ENCODE data around the gene EFNA5. TPM values are rescaled to one million over a fixed set of nuclear protein-coding genes. Genes with fewer than 3 reads are reported as not detected.

EFNA5 gene
- polyA plus RNA-seq, 1 donor (not counting 4 experiments of a cell fraction or from before 2014, with no cell fraction given) = 4.8 TPM

DNA sequence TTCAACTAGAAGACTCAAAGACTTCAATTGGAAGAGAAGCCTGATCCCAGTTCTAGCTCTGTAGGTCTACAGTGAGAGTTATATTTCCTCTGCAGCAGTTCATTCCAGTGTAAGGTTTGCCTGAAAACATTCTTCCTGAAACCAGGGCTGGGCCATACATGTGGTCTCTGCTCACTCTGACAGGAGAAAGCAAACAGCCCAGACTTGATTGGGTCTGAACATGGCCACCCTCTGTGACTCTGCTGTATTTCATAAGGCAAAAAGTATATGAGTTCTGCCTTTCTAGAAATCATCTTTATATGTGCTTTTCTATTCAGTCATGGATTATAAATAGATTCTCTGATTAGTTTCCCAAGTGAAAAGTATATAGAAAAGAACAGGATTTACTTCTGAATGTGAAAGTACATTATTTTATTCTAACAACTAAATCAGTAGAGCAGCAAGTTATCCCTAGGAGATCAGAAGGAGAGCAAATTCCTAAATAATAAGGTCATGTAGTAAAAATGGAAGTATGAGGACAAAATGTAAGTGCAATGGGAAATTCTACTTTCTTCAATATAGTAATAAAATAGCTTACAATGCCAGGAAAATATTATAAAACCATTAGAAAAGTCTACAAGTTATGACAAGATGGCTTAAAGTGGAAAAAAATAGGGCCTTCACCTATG lies 144.3 kb downstream of the EFNA5 start:
- no peak overlapping the region for H3K4me2 ChIP-seq (ENCODE audit: control insufficient read depth, extremely low read depth, insufficient read depth, low read depth, low read length)
- DNase-seq (ENCODE audit: low read depth, low spot score) = no peak
- dilution Hi-C loops (cut with MboI; ENCODE audit: extremely low pct_ligation_motif_present, low sequenced_read_pairs) = no loop called here
- no peaks in the 10 kb centered on the region for H4K20me1 ChIP-seq (ENCODE audit: control insufficient read depth, extremely low read depth, insufficient read depth, low read length)
- H3K9ac ChIP-seq (ENCODE audit: control insufficient read depth, extremely low read depth, insufficient read depth, low read length) = no peak overlapping the region
- FAIRE-seq = peak; percentile 48
- no peaks in the 10 kb centered on the region for H3K9me3 ChIP-seq (ENCODE audit: control insufficient read depth, low read depth, low read length)
- H3K27ac ChIP-seq (ENCODE audit: control insufficient read depth, insufficient read depth, low read length) = no peak overlapping the region
- H3K4me1 ChIP-seq (ENCODE audit: control insufficient read depth, extremely low read depth, insufficient read depth, low read length) = peaks cover 12% of the 10 kb centered on the region
- TF ChIP-seq EZH2 (IDR thresholded peaks at IDR 0.05; ENCODE audit: low read length) (no peak), CTCF (optimal IDR thresholded peaks at IDR 0.05 in 1 of 3, IDR thresholded peaks at IDR 0.05 in 1 of 3, conservative IDR thresholded peaks at IDR 0.05 in 1 of 3; ENCODE audit: extremely low read depth in 1 of 3, insufficient read depth in 2 of 3, low read length in 3 of 3) (no peak)
- no peaks in the 10 kb centered on the region for H3K79me2 ChIP-seq (ENCODE audit: control insufficient read depth, insufficient read depth, low read length)
- H3K36me3 ChIP-seq (ENCODE audit: control insufficient read depth in 2 of 2, extremely low read depth in 1 of 2, insufficient read depth in 2 of 2, low read length in 2 of 2) = no peaks in the 10 kb centered on the region
- no peak overlapping the region for H3K4me3 ChIP-seq (ENCODE audit: control insufficient read depth in 2 of 3, extremely low read depth in 1 of 3, insufficient read depth in 2 of 3, low read depth in 1 of 3, low read length in 3 of 3)
- no peaks in the 10 kb centered on the region for H3K27me3 ChIP-seq (ENCODE audit: control insufficient read depth, extremely low read depth, insufficient read depth, low read length)
- H2AFZ ChIP-seq (ENCODE audit: control insufficient read depth, low read length) = no peak overlapping the region
- no peaks in the 10 kb centered on the region for H3K9me1 ChIP-seq (ENCODE audit: control insufficient read depth, extremely low read depth, insufficient read depth, low read length)

GRCh38 chr5:107524111-107524510 lies 146.6 kb downstream of the EFNA5 start:
- Histone ChIP-seq H3K27ac (ENCODE audit: control insufficient read depth, insufficient read depth, low read length) (peak overlapping the region; percentile 19), H3K9me1 (ENCODE audit: control insufficient read depth, extremely low read depth, insufficient read depth, low read length) (no peaks in the 10 kb centered on the region)
- FAIRE-seq = peak; percentile 43

More at GRCh38 chr5:107524111-107524510, 146.6 kb downstream of the EFNA5 start:
- H3K4me2 ChIP-seq (ENCODE audit: control insufficient read depth, extremely low read depth, insufficient read depth, low read depth, low read length) = peak overlapping the region; percentile 7
- peaks cover 2% of the 10 kb centered on the region for H3K79me2 ChIP-seq (ENCODE audit: control insufficient read depth, insufficient read depth, low read length)
- H3K4me3 ChIP-seq (ENCODE audit: control insufficient read depth in 2 of 3, extremely low read depth in 1 of 3, insufficient read depth in 2 of 3, low read depth in 1 of 3, low read length in 3 of 3) = no peak overlapping the region
- peak; percentile 36 for DNase-seq (ENCODE audit: low read depth, low spot score)
- no peaks in the 10 kb centered on the region for H3K36me3 ChIP-seq (ENCODE audit: control insufficient read depth in 2 of 2, extremely low read depth in 1 of 2, insufficient read depth in 2 of 2, low read length in 2 of 2)
- dilution Hi-C loops (cut with MboI; ENCODE audit: extremely low pct_ligation_motif_present, low sequenced_read_pairs) = no loop called here
- H3K27me3 ChIP-seq (ENCODE audit: control insufficient read depth, extremely low read depth, insufficient read depth, low read length) = no peaks in the 10 kb centered on the region
- no peaks in the 10 kb centered on the region for H3K9me3 ChIP-seq (ENCODE audit: control insufficient read depth, low read depth, low read length)
- TF ChIP-seq CTCF (optimal IDR thresholded peaks at IDR 0.05 in 1 of 3, IDR thresholded peaks at IDR 0.05 in 1 of 3, conservative IDR thresholded peaks at IDR 0.05 in 1 of 3; ENCODE audit: extremely low read depth in 1 of 3, insufficient read depth in 2 of 3, low read length in 3 of 3) (no peak), EZH2 (IDR thresholded peaks at IDR 0.05; ENCODE audit: low read length) (no peak)
- peaks cover 20% of the 10 kb centered on the region for H3K4me1 ChIP-seq (ENCODE audit: control insufficient read depth, extremely low read depth, insufficient read depth, low read length)
- H3K9ac ChIP-seq (ENCODE audit: control insufficient read depth, extremely low read depth, insufficient read depth, low read length) = no peak overlapping the region
- H2AFZ ChIP-seq (ENCODE audit: control insufficient read depth, low read length) = no peak overlapping the region
- H4K20me1 ChIP-seq (ENCODE audit: control insufficient read depth, extremely low read depth, insufficient read depth, low read length) = no peaks in the 10 kb centered on the region

Data from keratinocyte (primary cell).